ENCODE measurements around the gene HS2ST1.
A peak's percentile ranks its signal among the peaks of the same experiment; 100 is the strongest.

HS2ST1 gene

DNA sequence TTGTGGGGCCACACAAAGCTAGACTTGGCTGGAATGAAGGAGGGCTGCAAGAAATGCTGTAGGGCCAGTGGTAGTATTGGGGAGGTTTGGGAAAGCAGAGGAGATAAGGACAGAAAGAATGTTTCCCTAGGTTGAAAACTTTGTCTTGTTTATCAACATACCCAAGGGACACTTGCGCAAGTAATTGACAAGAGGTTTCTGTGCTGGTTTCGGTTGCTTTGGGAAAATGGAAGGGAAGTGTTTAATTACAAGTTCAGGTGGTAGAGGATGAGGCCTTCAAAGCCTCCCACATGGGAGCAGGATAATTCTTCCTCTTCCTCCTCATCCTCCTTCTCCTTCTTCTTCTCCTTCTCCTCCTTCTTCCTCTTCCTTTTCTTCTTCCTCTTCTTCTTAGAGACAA is 232.1 kb downstream of the HS2ST1 start:
- no peak for DNase-seq (ENCODE audit: low read depth)
- no peak overlapping the region for H3K4me3 ChIP-seq (ENCODE audit: low read depth, low read length)
- TF ChIP-seq, protein P1, sequence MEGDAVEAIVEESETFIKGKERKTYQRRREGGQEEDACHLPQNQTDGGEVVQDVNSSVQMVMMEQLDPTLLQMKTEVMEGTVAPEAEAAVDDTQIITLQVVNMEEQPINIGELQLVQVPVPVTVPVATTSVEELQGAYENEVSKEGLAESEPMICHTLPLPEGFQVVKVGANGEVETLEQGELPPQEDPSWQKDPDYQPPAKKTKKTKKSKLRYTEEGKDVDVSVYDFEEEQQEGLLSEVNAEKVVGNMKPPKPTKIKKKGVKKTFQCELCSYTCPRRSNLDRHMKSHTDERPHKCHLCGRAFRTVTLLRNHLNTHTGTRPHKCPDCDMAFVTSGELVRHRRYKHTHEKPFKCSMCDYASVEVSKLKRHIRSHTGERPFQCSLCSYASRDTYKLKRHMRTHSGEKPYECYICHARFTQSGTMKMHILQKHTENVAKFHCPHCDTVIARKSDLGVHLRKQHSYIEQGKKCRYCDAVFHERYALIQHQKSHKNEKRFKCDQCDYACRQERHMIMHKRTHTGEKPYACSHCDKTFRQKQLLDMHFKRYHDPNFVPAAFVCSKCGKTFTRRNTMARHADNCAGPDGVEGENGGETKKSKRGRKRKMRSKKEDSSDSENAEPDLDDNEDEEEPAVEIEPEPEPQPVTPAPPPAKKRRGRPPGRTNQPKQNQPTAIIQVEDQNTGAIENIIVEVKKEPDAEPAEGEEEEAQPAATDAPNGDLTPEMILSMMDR (conservative IDR thresholded peaks at IDR 0.05; ENCODE audit: low read depth, low read length) = no peak

DNA sequence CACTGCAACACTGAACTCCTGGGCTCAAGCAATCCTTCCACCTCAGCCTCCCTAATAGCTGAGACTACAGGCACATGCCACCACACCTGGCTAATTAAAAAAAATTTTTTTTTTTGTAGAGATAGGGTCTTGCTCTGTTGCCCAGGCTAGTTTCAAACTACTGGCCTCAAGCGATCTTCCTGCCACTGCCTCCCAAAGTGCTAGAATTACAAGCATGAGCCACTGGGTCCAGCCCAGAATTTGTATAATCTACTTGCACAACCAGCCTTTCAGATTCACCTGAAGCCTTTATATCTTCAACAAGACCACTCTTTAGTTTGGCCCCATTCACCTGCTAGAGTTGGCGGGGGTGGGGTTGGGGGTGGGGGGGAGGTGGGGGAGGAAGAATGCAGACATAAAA is 232.6 kb downstream of the HS2ST1 start:
- H3K4me3 ChIP-seq (ENCODE audit: low read depth, low read length) = no peak overlapping the region
- TF ChIP-seq, protein P1 (conservative IDR thresholded peaks at IDR 0.05; ENCODE audit: low read depth, low read length) = no peak
- no peak for DNase-seq (ENCODE audit: low read depth)

DNA sequence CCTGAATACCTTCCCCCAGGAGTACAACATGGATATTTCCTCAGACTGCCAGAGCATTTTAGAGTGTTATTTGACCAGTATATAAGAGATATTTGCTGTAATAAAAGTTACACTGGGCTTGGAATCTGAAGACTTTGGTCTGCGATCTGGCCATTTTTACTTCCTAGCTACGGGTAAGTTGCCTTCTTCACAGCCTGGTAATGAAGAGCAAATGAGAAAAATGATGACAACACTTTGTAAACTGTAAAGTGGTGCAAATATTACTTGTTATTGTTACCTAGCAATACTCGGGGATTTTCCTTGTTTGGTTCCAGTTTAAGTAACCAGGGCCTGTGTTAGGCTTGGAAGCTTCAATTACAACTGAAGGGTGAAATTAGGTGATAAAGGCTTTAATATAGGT is 233.4 kb downstream of the HS2ST1 start:
- DNase-seq (ENCODE audit: low read depth) = no peak
- H3K4me3 ChIP-seq (ENCODE audit: low read depth, low read length) = no peak overlapping the region
- TF ChIP-seq, protein P1 (conservative IDR thresholded peaks at IDR 0.05; ENCODE audit: low read depth, low read length) = no peak

DNA sequence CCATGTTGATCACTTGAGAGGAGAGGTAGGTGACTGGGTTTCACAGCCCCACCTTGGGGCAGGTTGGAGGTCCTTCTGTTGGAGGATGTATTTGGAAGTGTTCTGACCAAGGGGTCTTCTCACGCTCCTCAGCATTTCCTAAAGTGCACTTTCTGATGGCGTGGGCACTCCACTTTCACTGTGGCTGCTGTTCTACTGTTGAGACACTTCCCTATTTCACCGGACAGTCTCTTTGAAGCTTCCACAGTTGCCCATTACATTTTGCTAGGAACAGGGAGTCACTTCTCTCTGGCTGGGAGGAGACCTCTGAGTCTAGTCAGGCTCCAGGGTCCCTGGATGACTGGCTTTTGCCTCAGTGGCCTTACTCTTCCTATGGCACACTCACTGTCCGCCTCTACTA is 234.2 kb downstream of the HS2ST1 start:
- TF ChIP-seq, protein P1 (conservative IDR thresholded peaks at IDR 0.05; ENCODE audit: low read depth, low read length) = no peak
- H3K4me3 ChIP-seq (ENCODE audit: low read depth, low read length) = no peak overlapping the region
- no peak for DNase-seq (ENCODE audit: low read depth)

DNA sequence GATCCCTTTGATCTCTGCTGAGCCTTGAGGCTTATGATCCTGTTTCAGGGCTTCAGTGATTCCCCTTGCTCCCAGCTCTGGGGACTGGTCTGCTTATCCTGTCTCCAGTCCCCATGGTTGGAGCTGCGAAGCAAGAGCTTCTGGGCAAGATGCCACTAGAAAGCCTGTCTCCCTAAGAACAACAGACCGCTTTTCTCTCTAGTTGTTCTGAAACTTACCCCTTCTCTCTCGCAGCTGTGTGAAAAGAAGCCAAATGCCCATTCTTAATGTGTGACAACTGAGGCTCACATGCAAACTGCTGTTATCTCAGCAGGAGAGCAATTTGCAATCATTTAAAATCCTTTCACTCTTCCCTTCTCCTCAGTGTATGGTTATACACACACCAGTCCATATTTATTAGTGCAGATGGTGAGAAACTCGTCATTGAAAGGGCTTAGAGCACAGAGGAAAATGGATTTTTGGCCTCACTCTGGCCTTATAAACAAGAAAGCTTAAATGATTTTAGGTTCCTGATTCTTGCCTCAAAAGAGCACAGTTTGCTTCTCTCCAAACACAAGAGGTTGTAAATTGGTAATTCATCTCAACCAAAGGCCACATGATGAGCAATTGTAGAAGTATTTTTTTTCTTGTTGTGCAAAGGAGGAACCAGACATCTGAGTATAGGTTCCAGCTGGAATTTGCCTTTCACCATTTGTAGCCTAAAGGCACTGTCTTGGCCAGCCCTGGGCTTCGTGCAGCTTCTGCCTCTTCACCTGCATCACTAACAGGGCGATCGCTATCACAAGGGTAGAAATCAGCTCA is 235.0 kb downstream of the HS2ST1 start:
- TF ChIP-seq, protein P1 (conservative IDR thresholded peaks at IDR 0.05; ENCODE audit: low read depth, low read length) = no peak
- H3K4me3 ChIP-seq (ENCODE audit: low read depth, low read length) = no peak overlapping the region
- DNase-seq (ENCODE audit: low read depth) = peak; percentile 63

DNA sequence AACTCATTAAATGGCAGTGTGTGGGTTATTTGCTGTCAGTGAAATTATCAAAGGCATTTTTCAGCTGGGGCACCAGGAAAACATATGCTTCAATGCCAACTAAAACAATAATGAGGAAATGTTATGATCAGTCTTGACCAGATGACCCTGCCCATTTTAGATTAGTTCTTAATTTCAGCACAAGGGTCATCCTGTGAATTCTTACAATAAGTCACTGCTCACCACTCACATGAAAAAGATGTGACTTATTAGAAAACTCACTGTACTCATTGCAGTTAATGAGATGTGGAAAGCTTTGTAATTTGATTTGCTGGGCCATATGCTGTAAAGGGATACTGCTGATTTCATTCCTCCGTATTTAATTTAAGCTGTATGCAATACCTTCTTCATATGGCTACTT is 235.7 kb downstream of the HS2ST1 start:
- TF ChIP-seq, protein P1 (conservative IDR thresholded peaks at IDR 0.05; ENCODE audit: low read depth, low read length) = no peak
- no peak overlapping the region for H3K4me3 ChIP-seq (ENCODE audit: low read depth, low read length)
- DNase-seq (ENCODE audit: low read depth) = no peak
